HG03439 (cell line): ENCODE results near the gene NUPR1.
"Not testable (repeated sequence)": the region's sequence is repeated elsewhere in the genome, so short reads cannot be mapped to it uniquely, and the experiment has no call there.

Source experiments
- ATAC-seq: cut with Tn5 transposase; IDR thresholded peaks from one replicate; pipeline ENCODE4 v1.9.1; 2021; ENCODE audit warnings: mild to moderate bottlenecking, moderate library complexity; ENCODE audit not compliant: unreplicated experiment

The NUPR1 gene

DNA sequence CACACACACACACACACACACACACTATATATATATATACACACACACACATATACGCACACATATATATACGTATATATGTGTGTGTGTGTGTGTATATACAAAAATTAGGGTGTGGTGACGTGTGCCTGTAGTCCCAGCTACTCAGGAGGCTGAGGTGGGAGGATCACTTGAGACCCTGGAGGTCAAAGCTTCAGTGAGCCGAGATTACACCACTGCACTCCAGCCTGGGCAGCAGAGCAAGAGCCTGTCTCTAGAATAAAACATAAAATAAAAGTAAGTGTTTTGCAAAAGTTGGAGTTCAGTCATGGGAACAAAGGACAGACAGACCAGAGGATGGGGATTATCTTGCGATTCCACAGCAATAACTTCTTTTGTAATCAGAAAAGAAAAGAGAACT, 10.8 kb downstream of the NUPR1 start:
- no peak for ATAC-seq

DNA sequence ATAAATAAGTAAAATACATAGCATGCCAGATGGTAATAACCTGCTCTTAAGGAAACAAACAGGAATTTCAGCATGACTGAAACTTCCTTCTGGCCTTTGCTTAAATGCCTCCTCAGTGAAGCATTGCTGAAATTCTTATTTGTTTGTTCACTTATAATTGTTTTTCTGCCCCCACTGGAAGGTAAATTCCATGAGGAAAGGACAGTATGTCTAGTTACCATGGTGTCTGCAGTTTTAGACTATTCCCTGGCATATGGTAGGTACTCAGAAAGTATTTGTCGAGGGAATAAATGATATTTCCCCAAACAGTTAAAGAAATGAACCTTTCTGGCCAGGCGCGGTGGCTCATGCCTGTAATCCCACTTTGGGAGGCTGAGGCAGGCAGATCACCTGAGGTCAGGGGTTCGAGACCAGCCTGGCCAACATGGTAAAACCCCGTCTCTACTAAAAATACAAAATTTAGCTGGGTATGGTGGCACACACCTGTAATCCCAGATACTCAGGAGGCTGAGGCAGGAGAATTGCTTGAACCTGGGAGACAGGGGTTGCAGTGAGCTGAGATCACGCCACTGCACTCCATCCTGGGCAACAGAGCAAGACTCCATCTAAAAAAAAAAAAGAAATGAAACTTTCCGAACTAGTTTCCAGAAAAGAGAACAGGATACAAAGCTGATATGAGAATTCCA, 11.5 kb downstream of the NUPR1 start:
- not testable (repeated sequence) for ATAC-seq

DNA sequence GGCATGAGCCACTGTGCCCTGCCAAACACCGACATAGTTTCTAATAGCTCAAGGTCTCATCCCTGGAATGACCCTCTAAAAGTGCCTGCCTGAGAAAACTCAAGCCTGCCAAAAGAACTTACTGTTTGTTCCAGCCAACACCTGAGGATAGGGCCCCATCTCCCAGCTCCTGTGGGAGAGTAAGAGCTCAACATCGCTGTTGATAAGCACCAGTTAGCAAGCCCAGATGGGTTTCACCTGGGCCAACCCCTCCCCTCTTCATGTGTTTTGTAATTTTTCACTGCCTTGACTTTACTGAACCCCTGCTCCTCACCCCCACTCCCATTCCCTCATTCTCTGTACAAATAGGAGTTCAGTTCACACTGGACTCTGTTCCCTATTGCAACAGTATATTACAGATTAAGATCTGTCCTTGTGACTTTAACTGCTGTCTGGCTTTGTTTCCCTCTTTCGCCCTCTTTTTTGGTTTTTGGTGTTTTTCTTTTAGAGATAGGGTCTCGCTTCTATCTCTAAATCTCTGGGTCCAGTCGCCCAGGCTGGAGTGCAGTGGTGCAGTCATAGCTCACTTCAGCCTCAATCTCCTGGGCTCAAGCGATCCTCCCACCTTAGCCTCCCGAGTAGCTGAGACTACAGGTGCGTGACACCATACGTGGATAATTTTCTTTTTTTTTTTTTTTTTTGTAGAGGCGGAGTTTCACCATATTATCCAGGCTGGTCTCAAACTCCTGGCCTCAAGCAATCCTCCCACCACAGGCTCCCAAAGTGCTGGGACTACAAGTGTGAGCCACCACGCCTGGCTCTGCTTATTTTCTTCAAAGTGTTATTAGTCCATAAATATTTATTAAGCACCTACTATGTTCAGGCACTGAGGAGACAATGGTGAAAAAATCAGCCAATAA, 12.3 kb downstream of the NUPR1 start:
- no peak for ATAC-seq

DNA sequence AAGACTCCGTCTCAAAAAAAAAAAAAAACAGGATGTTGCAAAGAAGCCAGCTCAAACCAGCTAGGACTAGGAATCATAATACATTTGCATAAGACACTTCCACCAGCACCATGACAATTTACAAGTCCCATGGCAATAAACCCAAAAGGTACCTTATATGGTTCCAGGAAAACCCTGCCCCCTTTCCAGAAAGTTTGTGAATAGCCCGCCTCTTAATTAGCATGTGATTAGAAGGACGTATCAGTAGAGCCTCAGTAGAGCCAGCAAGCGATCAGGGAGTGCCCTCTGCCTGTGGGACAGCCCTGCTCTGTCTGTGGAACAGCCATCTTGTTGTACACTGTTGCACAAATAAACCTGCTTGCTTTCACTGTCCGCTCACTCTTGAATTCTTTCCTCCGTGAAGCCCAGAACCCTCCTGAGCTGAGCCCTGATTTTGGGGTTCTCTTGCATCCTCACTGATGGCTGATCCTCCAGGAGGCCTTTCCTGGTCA, 14.0 kb downstream of the NUPR1 start:
- no peak for ATAC-seq

DNA sequence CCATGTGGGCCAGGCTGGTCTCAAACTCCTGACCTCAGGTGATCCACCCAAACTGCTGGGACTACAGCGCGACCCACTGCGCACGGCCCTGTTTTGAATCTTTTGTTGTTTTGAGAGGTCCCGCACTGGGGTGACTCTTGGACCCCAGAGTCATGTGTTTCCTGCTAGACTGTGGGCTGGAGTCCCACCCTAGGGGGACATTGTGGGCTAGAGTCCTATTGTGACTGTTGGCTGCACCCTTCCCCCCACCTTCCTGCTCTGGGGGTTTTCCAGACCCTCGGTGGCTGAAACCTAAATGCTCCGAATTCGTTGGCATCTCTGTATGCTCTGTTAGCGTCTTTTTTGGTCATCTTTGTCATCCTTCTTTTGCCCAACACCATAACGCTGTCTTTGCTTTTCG, 16.0 kb downstream of the NUPR1 start:
- no peak for ATAC-seq

DNA sequence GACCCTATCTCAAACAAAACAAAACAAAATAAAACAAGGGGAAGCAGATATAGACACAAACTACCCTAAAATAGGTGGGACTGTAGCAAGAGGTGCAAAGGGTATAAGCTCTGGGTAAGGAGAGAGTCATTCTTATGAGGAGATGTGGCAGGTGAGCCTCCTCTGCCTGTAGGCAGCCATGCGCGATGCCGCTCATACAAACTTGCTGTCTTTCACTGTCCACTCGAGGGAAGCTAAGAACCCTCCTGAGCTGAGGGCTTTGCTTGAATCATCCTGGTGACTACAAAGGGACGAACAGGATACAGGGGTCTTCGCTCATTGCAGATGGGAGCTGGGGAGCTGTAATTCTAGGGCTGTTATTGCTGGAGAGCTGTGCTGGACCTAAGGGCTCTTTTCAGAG, 17.3 kb downstream of the NUPR1 start:
- no peak for ATAC-seq

DNA sequence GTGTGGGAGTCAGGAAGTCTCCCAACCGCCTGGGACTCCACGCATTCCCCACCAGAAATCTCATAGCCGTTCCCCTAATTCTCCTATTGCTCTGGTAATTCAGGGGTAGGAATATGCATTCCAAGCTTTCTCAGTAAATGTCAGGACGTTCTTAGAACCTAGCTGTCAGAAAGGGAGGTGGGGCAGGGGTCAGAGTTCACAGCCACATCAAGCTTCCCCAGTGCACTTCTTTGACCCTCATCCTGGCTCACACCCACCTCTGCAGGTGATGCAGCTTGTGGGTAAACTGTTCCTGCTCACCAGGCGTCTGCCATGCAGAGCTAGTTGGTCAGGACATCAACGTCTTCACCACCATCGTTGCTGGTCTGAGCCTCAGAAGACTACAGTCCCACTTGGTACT, 18.1 kb downstream of the NUPR1 start:
- no peak for ATAC-seq

DNA sequence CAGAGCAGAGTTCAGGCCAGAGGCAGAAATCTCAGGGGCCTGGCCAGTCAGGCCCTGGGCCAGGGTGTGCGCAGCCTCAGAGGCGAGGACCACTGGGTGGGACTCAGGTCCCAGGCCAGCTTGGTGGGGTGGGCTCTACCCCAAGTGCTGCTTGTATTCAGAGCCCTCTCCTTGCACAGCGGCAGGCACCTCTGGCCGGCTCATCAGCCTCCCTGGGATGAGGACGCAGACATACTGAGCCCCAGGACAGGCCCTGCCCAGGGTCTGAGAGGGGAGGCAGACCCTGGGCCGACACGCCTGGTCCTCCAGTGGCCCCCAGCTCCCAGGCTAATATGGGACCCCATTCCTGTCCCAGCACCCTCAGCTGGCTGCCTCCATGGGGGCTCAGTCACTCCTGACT, 24.5 kb downstream of the NUPR1 start:
- ATAC-seq, result no peak

DNA sequence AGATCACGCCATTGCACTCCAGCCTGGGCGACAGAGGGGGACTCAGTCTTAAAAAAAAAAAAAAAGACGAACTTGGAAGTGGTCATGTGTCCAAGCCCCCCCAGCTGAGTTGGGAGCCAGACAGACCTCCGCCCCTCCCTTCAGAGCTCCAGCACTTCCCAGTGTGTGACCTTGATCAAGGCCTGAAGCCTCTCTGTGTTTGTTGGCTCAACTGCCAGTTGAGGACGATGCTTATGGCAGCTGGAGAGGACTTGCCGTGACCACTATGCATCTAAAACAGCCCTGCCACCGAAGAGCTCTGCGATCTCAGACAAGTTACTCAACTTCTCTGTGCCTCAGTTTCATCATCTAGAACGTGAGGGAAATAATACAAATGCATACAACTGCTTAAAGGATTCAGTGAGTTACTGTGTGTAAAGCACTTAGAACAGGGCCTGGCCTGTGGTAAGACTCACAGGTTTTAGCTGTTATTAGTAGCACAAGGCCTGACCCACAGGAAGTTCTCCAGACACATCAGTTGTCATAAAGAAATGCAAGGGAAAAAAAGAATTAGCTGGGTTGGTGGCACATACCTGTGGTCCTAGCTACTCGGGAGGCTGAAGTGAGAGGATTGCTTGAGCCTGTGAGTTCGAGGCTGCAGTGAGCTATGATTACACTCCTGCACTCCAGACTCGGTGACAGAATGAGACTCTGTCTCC, 25.1 kb downstream of the NUPR1 start:
- ATAC-seq, result no peak

DNA sequence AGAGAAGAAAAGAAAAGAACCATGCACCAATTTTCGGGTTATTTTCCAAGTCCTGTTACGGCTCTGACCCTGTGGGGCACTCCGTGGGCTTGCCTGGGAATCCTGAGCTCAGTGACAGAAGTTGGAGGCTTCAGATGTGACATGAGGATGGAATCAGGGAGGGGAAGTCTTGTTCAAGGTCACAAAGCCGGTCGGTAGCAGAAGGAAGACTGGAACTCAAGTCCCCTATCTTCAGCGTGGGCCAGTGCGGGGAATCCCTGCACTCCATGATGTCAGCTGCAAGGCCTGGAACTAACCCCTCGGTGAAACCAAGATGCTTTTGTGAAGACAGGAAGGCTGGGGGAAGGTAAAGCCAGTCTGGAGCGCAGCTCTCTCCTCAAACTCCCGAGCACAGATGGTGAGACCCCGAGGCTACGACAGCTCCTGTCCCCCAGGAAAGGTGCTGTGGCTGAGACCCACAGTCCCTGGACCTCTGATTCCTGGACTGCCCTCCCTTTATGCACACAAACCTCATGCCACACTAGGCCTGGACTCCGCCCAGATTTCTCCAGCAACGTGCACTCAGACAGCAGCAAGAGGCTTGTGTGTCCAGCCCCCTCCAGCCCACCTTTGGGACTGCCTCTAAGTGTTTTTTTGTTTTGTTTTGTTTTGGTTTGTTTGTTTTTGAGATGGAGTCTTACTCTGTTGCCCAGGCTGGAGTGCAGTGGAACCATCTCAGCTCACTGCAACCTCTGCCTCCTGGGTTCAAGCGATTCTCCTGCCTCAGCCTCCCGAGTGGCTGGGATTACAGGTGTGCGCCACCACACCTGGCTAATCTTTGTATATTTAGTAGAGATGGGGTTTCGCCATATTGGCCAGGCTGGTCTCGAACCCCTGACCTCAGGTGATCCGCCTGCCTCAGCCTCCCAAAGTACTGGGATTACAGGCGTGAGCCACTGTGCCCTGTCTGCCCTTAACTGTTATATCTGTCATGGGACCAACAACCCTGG, 26.7 kb downstream of the NUPR1 start:
- no peak for ATAC-seq

DNA sequence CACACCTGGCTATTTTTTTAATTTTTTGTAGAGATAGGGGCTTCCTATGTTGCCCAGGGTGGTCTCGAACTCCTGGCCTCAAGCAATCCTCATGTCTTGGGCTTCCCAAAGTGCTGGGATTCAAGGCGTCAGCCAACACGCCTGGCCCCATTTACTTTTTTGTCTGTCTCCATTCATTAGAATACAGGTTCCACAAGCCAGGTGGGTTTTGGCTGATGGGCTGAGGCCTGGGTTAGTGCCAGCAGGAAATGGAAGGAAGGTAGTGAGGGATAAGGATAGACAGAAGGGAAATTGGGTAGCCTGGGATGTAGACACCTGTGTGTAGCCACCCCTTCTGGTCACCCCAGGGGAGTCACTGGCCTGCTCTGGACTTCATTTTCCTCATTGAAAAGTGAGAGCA, 27.7 kb downstream of the NUPR1 start:
- ATAC-seq, result no peak

DNA sequence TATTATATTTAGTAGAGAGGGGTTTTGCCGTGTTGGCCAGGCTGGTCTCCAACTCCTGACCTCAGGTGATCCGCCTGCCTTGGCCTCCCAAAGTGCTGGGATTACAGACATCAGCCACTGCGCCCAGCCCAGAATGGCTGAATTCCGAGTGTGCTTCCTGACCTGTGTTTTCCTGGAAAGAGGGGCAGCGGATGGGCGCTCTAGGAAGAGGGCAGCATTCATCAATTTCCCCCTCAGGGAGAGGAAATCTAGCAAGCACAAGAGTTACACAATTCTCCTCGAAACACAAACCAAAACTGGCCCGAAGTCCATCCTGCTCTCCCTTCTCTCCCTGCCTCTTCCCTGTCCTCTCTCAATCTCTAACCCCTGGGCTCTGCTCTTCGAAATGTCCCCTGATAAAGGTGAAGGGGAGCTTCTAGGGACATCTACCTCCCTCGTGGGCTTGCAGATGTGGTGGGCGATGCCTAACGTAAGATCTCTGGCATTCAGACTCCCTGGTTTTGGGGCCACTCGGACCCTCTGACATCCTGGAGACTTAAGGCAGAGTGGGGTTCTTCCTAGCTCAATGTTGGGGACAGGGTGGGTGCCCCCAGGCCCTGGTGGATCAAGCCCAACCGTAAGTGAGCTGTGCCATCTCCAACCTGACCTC, 33.2 kb downstream of the NUPR1 start:
- no peak for ATAC-seq

DNA sequence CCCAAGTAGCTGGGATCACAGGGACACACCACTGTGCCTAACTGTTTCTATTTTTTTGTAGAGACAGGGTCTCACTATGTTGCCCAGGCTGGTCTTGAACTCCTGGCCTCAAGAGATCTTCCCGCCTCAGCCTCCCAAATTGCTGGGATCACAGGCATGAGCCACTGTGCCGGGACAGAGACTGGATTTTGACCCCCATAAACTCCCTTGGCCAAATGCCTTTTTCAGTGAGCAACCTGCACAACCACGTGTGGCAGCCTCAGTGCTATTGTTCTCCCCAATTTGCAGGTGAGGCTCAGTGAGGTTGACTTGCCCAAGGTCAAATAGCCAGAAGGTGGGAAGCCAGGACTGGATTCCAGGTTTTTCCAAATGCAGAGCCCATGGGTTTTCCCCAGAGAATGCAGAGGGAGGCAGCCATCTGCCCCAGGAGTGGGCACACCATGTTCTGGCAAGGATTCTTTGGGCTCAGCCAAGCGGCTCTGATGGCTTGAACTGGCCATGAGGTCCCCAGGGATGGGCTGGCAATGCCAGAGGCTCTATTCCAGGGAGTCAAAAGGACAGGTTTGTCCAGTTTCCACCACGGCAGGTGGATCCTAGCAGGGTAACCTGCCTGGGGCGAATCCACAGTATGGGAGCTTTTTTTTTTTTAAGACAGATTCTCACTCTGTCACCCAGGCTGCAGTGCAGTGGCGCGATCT, 33.9 kb downstream of the NUPR1 start:
- ATAC-seq, result no peak

DNA sequence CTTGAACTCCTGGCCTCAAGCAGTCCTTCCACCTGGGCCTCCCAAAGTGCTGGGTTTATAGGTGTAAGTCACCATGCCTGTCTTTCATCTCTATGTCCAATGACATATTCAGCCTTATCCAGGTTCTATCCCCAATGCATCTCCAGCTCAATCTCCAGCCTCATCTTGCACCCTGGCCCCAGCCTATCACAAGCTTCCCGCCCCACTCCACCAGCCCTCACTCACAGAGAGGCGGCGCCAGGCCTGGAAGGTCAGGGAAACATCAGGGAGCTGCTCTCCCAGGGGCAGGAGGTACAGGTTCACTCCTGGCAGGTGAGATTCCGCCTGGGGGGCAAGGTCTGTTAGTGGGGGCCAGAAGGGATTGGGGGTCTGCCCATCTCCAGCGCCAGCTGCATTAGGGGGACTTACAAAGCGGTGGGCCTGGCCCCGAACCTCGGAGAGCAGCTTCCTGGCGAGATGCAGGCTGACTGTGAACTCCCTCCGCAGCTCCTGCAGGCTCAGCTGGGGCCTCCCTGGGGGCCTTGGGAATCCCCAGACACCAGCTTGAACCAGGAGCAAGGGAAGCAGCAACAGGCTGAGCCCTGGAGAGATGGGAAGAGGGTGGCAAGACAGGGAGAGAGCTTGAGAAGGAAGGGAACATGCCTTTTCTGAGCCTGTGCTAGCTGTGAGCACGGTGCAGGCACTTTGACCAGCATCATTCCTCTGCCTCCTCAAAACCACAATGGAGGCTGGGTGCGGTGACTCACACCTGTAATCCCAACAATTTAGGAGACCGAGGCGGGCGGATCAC, 35.1 kb downstream of the NUPR1 start:
- no peak for ATAC-seq

DNA sequence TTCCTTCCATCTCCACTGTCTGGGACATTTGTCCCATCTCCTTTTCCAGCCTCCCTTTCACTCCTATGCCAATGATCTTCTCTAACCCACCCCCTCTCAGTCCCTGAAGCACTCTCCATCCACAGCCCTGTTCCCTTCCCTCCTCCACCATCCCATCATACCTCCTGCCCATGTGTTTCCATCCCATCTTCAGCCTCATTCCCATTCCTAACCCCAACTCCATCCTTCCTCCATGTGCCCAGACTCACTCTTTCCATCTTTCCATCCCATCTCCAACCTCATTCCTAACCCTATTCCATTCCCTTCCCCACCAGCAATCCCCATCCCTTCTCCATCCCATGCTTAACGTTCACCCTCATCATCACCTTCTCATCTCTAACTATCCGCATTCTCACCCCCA, 36.5 kb downstream of the NUPR1 start:
- no peak for ATAC-seq

DNA sequence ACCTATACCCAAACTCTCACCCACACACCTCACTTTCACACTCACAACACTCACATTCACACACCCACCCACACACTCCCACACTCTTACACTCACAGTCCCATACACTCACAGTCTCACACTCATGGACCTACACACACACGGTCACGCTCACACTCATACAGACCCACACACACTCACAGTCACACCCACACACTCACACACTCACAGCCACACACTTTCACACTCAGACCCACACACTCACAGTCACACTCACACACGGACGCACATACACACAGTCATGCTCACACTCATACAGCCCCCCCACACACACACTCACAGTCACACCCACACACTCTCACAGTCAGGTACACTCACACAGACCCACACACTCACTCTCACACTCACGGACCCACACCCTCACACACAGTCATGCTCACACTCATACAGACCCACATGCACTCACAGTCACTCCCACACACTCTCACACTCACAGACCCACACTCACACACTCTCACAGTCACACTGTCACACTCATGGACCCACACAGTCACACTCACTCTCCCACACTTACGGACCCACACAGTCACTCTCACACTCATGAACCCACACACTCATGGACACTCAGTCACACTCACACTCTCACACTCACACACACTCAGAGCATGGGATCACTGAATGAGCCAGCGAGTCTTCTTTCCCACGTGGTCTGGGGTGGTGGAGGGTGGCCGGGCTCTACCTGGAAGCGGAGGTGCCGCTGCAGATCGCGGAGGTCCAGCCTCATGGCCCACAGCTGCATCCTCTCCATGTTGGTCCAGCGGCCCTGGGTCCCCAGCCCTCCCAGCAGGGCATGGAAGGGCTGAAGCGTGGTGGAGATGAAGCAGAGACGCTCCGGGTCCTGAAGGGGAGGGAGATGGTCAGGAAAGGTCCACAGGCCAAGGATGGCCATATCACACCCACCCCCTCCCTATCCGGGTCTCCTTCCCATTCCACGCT, 37.2 kb downstream of the NUPR1 start:
- ATAC-seq, result no peak

DNA sequence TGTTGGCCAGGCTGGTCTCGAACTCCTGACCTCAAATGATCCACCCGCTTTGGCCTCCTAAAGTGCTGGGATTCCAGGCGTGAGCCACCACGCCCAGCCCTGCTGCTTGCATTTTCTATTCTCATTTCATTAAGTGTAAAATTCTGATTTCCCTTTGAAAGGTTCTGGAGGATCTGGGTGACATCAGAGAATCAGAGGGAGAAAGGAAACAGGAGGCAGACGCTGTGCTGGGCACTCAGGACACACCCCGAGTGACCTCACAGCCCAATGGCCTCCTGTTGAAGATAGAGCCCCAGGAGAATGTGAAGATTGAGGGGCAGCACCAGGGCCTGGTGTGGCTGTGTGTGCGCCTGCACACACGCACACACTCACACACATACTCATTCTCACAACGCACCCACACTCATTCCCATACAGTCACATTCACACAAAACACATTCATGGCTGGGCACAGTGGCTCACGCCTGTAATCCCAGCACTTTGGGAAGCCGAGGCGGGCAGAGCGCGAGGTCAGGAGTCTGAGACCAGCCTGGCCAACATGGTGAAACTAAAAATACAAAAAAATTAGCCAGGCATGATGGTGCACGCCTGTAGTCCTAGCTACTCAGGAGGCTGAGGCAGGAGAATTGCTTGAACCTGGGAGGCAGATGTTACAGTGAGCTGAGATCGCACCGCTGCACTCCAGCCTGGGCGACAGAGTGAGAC, 38.1 kb downstream of the NUPR1 start:
- not testable (repeated sequence) for ATAC-seq
